ENCODE measurements around the gene C17orf114.

Gene C17orf114

GRCh38 chr17:4808378-4808767 is 6.2 kb upstream of the C17orf114 start:
- H3K27ac Mint-ChIP-seq: peak overlapping the region; percentile 7
- DNase-seq (no peak), ATAC-seq (no peak)
- H3K4me3 Mint-ChIP-seq: peak overlapping the region; percentile 38
- no peaks in the 10 kb centered on the region for H3K27me3 Mint-ChIP-seq
- H3K9me3 Mint-ChIP-seq: no peaks in the 10 kb centered on the region
- peaks cover 8% of the 10 kb centered on the region for H3K4me1 Mint-ChIP-seq
- H3K36me3 Mint-ChIP-seq (ENCODE audit: low read depth): peaks cover 2% of the 10 kb centered on the region

- no peak for ATAC-seq
- Mint-ChIP-seq H3K4me3 (peak overlapping the region; percentile 54), H3K9me3 (no peaks in the 10 kb centered on the region), H3K27ac (peak overlapping the region; percentile 7), H3K27me3 (no peaks in the 10 kb centered on the region), H3K4me1 (peaks cover 8% of the 10 kb centered on the region), H3K36me3 (ENCODE audit: low read depth) (peaks cover 2% of the 10 kb centered on the region)
- DNase-seq: no peak
These were observed 5.7 kb upstream of the C17orf114 start for GRCh38 chr17:4807605-4808377.

- peak within 1 kb of the TSS; percentile 76 for H3K4me3 Mint-ChIP-seq
- H3K27ac Mint-ChIP-seq: no peak within 1 kb of the TSS
These were observed 4.9 kb upstream of the C17orf114 start, which contains the start of gene PLD2 for GRCh38 chr17:4806777-4807604. Gene PLD2 (plus strand): TSS chr17:4807152. CDS start chr17:4807773, 621 bp downstream.

GRCh38 chr17:4806456-4806776 is 4.3 kb upstream of the C17orf114 start:
- H3K4me3 Mint-ChIP-seq: peak overlapping the region; percentile 76

More at GRCh38 chr17:4806777-4807604, 4.9 kb upstream of the C17orf114 start, which contains the start of gene PLD2:
- Mint-ChIP-seq H3K4me1 (peaks cover 8% of the 10 kb centered on the region), H3K36me3 (ENCODE audit: low read depth) (peaks cover 2% of the 10 kb centered on the region), H3K27me3 (no peaks in the 10 kb centered on the region), H3K9me3 (no peaks in the 10 kb centered on the region)
- peak; percentile 96 for ATAC-seq
- peak; percentile 90 for DNase-seq

GRCh38 chr17:4800462-4801196 is 1.5 kb downstream of the C17orf114 start:
- H3K36me3 Mint-ChIP-seq (ENCODE audit: low read depth): peaks cover 23% of the 10 kb centered on the region
- ATAC-seq (peak; percentile 55), DNase-seq (no peak)
- H3K27me3 Mint-ChIP-seq: no peaks in the 10 kb centered on the region
- no peak overlapping the region for H3K4me3 Mint-ChIP-seq
- peaks cover 22% of the 10 kb centered on the region for H3K4me1 Mint-ChIP-seq
- no peaks in the 10 kb centered on the region for H3K9me3 Mint-ChIP-seq
- peak overlapping the region; percentile 5 for H3K27ac Mint-ChIP-seq

More at GRCh38 chr17:4806456-4806776, 4.3 kb upstream of the C17orf114 start:
- Mint-ChIP-seq H3K4me1 (peaks cover 8% of the 10 kb centered on the region), H3K9me3 (no peaks in the 10 kb centered on the region), H3K36me3 (ENCODE audit: low read depth) (peaks cover 2% of the 10 kb centered on the region), H3K27ac (no peak overlapping the region), H3K27me3 (no peaks in the 10 kb centered on the region)
- DNase-seq: no peak
- ATAC-seq: no peak

GRCh38 chr17:4796552-4796920 is 5.6 kb downstream of the C17orf114 start:
- Mint-ChIP-seq H3K36me3 (ENCODE audit: low read depth) (peaks cover 23% of the 10 kb centered on the region), H3K27me3 (peaks cover 7% of the 10 kb centered on the region), H3K4me1 (peaks cover 24% of the 10 kb centered on the region), H3K27ac (peak overlapping the region; percentile 97), H3K4me3 (peak overlapping the region; percentile 100), H3K9me3 (no peaks in the 10 kb centered on the region)
- ATAC-seq (no peak), DNase-seq (peak; percentile 55)

GRCh38 chr17:4795168-4795567 is 7.0 kb downstream of the C17orf114 start:
- peaks cover 28% of the 10 kb centered on the region for H3K4me1 Mint-ChIP-seq
- peaks cover 7% of the 10 kb centered on the region for H3K27me3 Mint-ChIP-seq
- no peaks in the 10 kb centered on the region for H3K9me3 Mint-ChIP-seq
- peak overlapping the region; percentile 100 for H3K4me3 Mint-ChIP-seq
- peak overlapping the region; percentile 97 for H3K27ac Mint-ChIP-seq
- peaks cover 19% of the 10 kb centered on the region for H3K36me3 Mint-ChIP-seq (ENCODE audit: low read depth)
- ATAC-seq (no peak), DNase-seq (no peak)

- Mint-ChIP-seq H3K9me3 (no peaks in the 10 kb centered on the region), H3K36me3 (ENCODE audit: low read depth) (peaks cover 2% of the 10 kb centered on the region), H3K4me3 (peak overlapping the region; percentile 61), H3K27ac (peak overlapping the region; percentile 35), H3K27me3 (peaks cover 37% of the 10 kb centered on the region), H3K4me1 (peaks cover 26% of the 10 kb centered on the region)
- DNase-seq (no peak), ATAC-seq (no peak)
These were observed 11.4 kb downstream of the C17orf114 start for GRCh38 chr17:4790705-4791088.

- peaks cover 27% of the 10 kb centered on the region for H3K4me1 Mint-ChIP-seq
- H3K27me3 Mint-ChIP-seq: peaks cover 43% of the 10 kb centered on the region
- no peaks in the 10 kb centered on the region for H3K9me3 Mint-ChIP-seq
- ATAC-seq (peak; percentile 93), DNase-seq (peak; percentile 87)
- peaks cover 2% of the 10 kb centered on the region for H3K36me3 Mint-ChIP-seq (ENCODE audit: low read depth)
- peak overlapping the region; percentile 35 for H3K27ac Mint-ChIP-seq
- peak overlapping the region; percentile 78 for H3K4me3 Mint-ChIP-seq
These were observed 12.0 kb downstream of the C17orf114 start for GRCh38 chr17:4789951-4790704.

- peaks cover 45% of the 10 kb centered on the region for H3K27me3 Mint-ChIP-seq
- DNase-seq: no peak
- H3K36me3 Mint-ChIP-seq (ENCODE audit: low read depth): peaks cover 2% of the 10 kb centered on the region
- peak overlapping the region; percentile 78 for H3K4me3 Mint-ChIP-seq
- H3K4me1 Mint-ChIP-seq: peaks cover 27% of the 10 kb centered on the region
- ATAC-seq: no peak
- no peaks in the 10 kb centered on the region for H3K9me3 Mint-ChIP-seq
- H3K27ac Mint-ChIP-seq: no peak overlapping the region
These were observed 12.5 kb downstream of the C17orf114 start for GRCh38 chr17:4789701-4789950.

GRCh38 chr17:4788807-4789700 is 13.1 kb downstream of the C17orf114 start, which contains the start of gene GLTPD2:
Gene GLTPD2 (plus strand): TSS chr17:4788964. CDS start chr17:4789012, 48 bp downstream.
- DNase-seq (no peak), ATAC-seq (no peak)
- Mint-ChIP-seq H3K27ac (no peak within 1 kb of the TSS), H3K4me3 (peak within 1 kb of the TSS; percentile 78), H3K27me3 (peaks cover 51% of the 10 kb centered on the region), H3K36me3 (ENCODE audit: low read depth) (peaks cover 2% of the 10 kb centered on the region), H3K9me3 (no peaks in the 10 kb centered on the region), H3K4me1 (peaks cover 27% of the 10 kb centered on the region)

- DNase-seq (no peak), ATAC-seq (no peak)
- Mint-ChIP-seq H3K4me3 (no peak overlapping the region), H3K36me3 (ENCODE audit: low read depth) (peaks cover 2% of the 10 kb centered on the region), H3K4me1 (peaks cover 27% of the 10 kb centered on the region), H3K9me3 (no peaks in the 10 kb centered on the region), H3K27ac (no peak overlapping the region), H3K27me3 (peaks cover 55% of the 10 kb centered on the region)
These were observed 13.8 kb downstream of the C17orf114 start for GRCh38 chr17:4788159-4788806.

- Mint-ChIP-seq H3K4me3 (no peak overlapping the region), H3K27ac (no peak overlapping the region), H3K27me3 (peaks cover 63% of the 10 kb centered on the region), H3K9me3 (no peaks in the 10 kb centered on the region), H3K4me1 (peaks cover 27% of the 10 kb centered on the region), H3K36me3 (ENCODE audit: low read depth) (peaks cover 2% of the 10 kb centered on the region)
- ATAC-seq: no peak
- DNase-seq: no peak
These were observed 15.6 kb downstream of the C17orf114 start for GRCh38 chr17:4786516-4786915.
